Measurements from ENCODE around the gene HRH1.
"Not testable (repeated sequence)": the region's sequence is repeated elsewhere in the genome, so short reads cannot be mapped to it uniquely, and the experiment has no call there.

HRH1 gene

GRCh38 chr3:11238880-11239279, 84.6 kb downstream of the HRH1 start:
- DNase-seq (ENCODE audit: low read depth, low spot score), result no peak

DNA sequence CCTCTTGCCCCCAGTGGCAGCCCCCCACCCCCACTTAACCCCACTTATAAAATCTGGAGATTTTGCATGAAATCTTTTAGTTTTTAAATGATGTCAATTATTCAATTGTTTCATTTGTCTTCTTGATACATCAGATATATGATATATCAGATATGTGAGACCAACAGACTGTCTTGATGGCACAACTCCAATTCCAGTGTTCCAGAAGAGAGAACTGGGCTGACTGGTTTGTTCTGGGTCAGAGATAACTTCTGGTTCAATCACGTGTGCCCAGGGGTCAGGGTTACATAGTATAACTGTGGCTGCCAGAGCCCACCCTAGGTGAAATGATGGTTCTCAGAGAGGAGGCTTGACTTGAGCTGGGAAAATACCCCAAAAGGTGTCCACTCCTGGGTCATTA, 85.5 kb downstream of the HRH1 start:
- DNase-seq (ENCODE audit: low read depth, low spot score), result no peak

GRCh38 chr3:11240496-11240895, 86.2 kb downstream of the HRH1 start:
- DNase-seq (ENCODE audit: low read depth, low spot score), result no peak

- no peak for DNase-seq (ENCODE audit: low read depth, low spot score)
Measured at GRCh38 chr3:11244121-11244677, 89.9 kb downstream of the HRH1 start.

- no peak for DNase-seq (ENCODE audit: low read depth, low spot score)
Measured at GRCh38 chr3:11245276-11245675, 91.0 kb downstream of the HRH1 start.

GRCh38 chr3:11245827-11246662, 91.8 kb downstream of the HRH1 start:
- DNase-seq (ENCODE audit: low read depth, low spot score), result no peak

DNA sequence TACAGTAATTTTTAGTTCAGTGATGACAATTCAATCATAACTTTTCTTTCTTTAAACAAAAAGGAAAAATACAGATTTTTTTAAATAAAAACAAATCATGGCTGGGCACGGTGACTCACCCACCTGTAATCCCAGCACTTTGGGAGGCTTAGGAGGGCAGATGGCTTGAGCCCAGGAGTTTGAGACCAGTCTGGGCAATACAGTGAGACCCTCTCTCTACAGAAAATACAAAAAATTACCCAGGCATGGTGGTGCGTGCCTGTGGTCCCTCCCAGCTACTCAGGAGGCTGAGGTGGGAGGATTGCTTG, 92.3 kb downstream of the HRH1 start:
- no peak for DNase-seq (ENCODE audit: low read depth, low spot score)

DNA sequence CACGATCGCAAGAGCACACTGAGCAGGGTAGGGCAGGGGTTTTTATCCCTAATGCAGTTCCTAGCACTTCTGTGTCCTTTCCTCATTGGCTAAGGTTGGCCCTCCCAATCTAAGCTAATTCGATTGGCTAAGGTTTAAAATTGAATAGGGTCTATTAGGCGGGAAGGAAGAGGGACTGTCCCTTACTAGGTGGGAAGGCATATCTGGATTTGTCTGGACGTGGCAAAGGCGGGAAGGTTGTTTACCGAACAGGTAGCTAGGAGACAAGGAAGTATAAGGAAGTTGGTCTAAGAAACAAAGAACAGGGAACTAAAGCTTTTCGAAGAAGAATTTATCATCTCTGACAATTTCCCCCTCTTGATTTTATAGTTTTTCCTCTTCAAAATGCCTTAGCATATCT, 93.1 kb downstream of the HRH1 start:
- no peak for DNase-seq (ENCODE audit: low read depth, low spot score)

GRCh38 chr3:11248596-11248995, 94.3 kb downstream of the HRH1 start:
- DNase-seq (ENCODE audit: low read depth, low spot score), result no peak

- no peak for DNase-seq (ENCODE audit: low read depth, low spot score)
Measured at GRCh38 chr3:11250902-11251806, 96.9 kb downstream of the HRH1 start.

GRCh38 chr3:11251807-11252176, 97.5 kb downstream of the HRH1 start:
- DNase-seq (ENCODE audit: low read depth, low spot score), result no peak

DNA sequence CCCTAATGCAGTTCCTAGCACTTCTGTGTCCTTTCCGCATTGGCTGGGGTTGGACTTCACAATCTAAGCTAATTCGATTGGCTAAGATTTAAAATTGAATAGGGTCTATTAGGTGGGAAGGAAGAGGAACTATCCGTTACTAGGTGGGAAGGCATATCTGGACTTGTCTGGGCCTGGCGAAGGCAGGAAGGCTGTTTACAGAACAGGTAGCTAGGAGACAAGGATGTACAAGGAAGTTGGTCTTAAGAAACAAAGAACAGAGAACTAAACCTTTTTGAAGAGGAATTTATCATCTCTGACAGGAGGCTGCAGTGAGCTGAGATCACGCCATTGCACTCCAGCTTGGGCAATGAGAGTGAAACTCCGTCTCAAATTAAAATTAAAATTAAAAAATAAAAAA, 100.6 kb downstream of the HRH1 start:
- no peak for DNase-seq (ENCODE audit: low read depth, low spot score)

- DNase-seq (ENCODE audit: low read depth, low spot score), result not testable (repeated sequence)
Measured at GRCh38 chr3:11255537-11255936, 101.2 kb downstream of the HRH1 start.

DNA sequence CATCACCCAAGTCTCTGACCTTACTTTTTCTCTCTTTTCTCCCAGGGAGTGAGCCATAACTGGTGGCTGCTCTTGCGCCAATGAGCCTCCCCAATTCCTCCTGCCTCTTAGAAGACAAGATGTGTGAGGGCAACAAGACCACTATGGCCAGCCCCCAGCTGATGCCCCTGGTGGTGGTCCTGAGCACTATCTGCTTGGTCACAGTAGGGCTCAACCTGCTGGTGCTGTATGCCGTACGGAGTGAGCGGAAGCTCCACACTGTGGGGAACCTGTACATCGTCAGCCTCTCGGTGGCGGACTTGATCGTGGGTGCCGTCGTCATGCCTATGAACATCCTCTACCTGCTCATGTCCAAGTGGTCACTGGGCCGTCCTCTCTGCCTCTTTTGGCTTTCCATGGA, 104.7 kb downstream of the HRH1 start:
- no peak for DNase-seq (ENCODE audit: low read depth, low spot score)

DNA sequence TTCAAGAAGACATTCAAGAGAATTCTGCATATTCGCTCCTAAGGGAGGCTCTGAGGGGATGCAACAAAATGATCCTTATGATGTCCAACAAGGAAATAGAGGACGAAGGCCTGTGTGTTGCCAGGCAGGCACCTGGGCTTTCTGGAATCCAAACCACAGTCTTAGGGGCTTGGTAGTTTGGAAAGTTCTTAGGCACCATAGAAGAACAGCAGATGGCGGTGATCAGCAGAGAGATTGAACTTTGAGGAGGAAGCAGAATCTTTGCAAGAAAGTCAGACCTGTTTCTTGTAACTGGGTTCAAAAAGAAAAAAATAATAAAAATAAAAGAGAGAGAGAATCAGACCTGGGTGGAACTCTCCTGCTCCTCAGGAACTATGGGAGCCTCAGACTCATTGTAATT, 106.2 kb downstream of the HRH1 start:
- no peak for DNase-seq (ENCODE audit: low read depth, low spot score)

DNA sequence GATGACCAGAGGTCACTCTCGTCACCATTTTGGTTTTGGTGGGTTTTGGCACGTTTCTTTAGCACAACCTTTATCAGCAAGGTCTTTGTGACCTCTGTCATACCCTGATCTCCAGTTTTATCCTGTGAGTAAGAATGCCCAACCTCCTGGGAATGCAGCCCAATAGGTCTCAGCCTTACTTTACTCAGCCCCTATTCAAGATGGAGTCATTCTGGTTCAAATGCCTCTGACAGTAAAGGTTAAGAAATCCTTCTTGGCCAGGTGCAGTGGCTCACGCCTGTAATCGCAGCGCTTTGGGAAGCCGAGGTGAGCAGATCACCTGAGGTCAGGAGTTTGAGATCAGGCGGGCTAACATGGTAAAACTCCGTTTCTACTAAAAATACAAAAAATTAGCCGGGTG, 114.7 kb downstream of the HRH1 start:
- no peak for DNase-seq (ENCODE audit: low read depth, low spot score)

GRCh38 chr3:11271986-11272904, 118.0 kb downstream of the HRH1 start, which contains the start of gene ATG7:
ATG7 (plus strand) TSS chr3:11272397; CDS start chr3:11298696, 26,299 bp downstream.
- peak; percentile 96 for DNase-seq (ENCODE audit: low read depth, low spot score)

DNA sequence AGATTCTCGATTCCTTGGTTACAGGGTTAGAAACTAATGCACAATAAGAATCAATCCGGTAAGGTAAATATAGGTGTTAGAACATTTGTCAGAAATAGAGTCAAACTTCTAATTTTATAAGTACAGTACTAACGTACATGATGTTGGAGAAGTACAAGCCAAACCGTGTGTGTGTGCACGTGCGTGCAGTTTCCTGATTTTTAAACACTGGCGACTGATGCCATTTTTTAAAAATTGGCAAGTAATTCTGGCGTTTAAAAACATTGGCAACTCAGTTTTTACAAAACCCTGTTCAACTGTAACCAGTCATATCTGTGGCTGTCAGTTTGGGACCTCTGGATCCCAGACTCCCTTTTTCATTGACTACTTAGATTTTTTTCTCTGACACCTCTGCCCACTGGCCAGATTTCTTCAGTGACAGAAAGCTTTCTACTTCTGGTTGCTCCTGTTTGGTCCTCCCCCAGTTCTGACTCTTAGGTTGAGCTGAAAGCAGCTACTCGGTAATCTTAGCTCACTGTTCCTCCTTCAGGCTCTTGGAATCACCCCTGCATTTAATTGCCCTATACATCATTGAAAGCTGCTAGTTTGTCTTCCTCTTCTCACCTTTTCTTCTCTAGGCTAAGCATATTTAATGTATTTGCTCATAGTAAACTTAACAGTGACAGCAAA, 118.7 kb downstream of the HRH1 start:
- no peak for DNase-seq (ENCODE audit: low read depth, low spot score)

DNA sequence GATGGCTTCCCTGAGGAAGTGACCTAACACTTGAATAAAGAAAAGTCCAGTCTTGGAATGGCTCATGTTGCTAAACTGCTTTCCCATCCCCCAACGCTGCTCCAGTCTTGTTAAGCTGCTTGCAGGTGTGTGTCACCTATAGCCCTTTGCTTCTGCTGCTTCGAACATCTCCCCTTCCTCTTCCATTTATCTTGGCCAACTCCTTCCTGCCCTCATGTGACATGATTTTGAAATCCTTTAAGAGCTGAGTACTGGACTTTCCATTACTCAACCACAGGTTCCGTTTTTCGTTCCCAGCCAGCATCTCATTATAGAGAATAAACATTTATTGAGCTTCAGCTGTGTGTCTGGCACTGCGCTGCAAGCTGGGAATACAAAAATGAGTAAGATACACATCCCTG, 119.6 kb downstream of the HRH1 start:
- DNase-seq (ENCODE audit: low read depth, low spot score), result no peak

DNA sequence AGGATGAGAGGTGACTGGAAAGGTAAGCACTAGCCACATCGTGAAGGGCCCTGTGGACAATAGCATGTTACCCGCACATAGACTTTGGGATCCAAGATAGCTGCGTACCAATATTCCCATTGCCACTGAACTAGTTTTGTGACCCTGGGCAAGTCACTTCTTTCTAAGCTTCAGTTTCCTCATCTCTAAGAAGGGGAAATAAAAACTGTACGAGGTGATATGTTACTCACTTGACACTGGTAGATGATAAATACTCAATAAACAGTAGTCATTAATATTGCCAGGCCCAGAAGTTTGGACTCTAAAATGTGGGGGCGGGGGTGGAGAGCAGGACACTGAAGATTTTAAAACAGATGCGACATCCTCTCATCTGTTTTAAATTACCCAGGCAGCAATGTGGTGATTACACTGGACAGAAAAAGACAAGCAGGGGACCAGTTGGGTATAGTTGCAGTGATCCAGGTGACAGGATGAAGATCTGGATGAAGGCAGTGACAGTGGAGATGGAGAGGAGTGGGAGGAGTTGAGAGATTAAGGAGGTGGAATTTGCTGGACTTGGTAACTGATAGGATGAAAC, 120.4 kb downstream of the HRH1 start:
- no peak for DNase-seq (ENCODE audit: low read depth, low spot score)

DNA sequence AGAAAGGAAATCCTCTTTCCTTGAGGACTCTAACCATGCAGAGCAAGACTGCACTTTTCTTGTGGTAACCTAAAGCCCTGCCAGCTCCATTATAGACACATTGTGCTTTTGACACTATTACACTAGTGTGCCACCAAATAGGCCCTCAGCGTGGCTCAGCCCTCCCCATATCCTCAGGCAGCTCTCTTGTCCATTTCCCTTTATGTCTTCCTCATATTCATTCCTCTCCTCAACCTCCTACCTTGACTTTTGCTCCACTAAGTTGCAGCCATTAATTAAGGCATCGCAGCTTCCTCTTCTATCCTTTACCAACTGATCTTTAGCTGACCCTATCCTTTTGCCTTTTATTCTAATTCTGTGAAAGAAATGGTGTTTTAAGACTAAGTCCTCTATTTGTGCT, 121.6 kb downstream of the HRH1 start:
- DNase-seq (ENCODE audit: low read depth, low spot score), result no peak
